PC-3 (cell line): Measurements from ENCODE around the gene ARHGEF17. TPM values are rescaled to one million over a fixed set of nuclear protein-coding genes. Genes with fewer than 3 reads are reported as not detected.

Experiments used
- ATAC-seq: fragments of 200-7000 bp; cut with Tn5 transposase; 2 replicates; pipeline ENCODE4 v1.9.1; 2020; ENCODE audit warnings: mild to moderate bottlenecking, moderate library complexity
- BruUV-seq: library from RNA; stranded (reverse); fragments of 400-500 nt; replicated peaks from 2 replicates; lab custom pipeline; 2021; lab: Mats Ljungman, UMichigan
- CTCF ChIA-PET: fragments of 300-600 bp; sonication (Branson Sonifier 250); formaldehyde crosslinking; loops from one replicate; lab custom pipeline; 2022; ENCODE audit warnings: antibody characterized with exemption; lab: Charles Lee
- POLR2A ChIA-PET: fragments of 300-600 bp; sonication (Branson Sonifier 250); formaldehyde crosslinking; loops from one replicate; lab custom pipeline; 2022; ENCODE audit warnings: antibody characterized with exemption; ENCODE audit not compliant: unreplicated experiment; lab: Charles Lee
- DNase-seq: peaks from one replicate; pipeline ENCODE4 v3.0.0-alpha.2; 2015
- H2AFZ ChIP-seq: fragments of 300-600 bp; sonication (generic); 2 replicates; pipeline ENCODE4 v1.6.0; 2016; ENCODE audit warnings: antibody characterized with exemption, low read length
- H3F3A ChIP-seq: fragments of 300-600 bp; sonication (generic); one replicate; pipeline ENCODE4 v1.6.0; 2017; ENCODE audit warnings: antibody characterized with exemption, low read length, control low read depth, mild to moderate bottlenecking; ENCODE audit not compliant: unreplicated experiment
- H3K27ac ChIP-seq: fragments of 300-600 bp; sonication (generic); 2 replicates; pipeline ENCODE4 v1.5.1; 2016; ENCODE audit warnings: mild to moderate bottlenecking, low read length
- H3K27me3 ChIP-seq: fragments of 300-600 bp; sonication (generic); 2 replicates; pipeline ENCODE4 v1.6.1; 2016; ENCODE audit warnings: low read length, mixed read lengths
- H3K36me3 ChIP-seq: fragments of 300-600 bp; sonication (generic); 2 replicates; pipeline ENCODE4 v1.6.1; 2016; ENCODE audit warnings: low read depth, mixed run types, low read length, mixed read lengths
- H3K4me1 ChIP-seq: fragments of 300-600 bp; sonication (generic); 2 replicates; pipeline ENCODE4 v1.5.1; 2016; ENCODE audit warnings: low read length; ENCODE audit not compliant: insufficient read depth
- H3K4me2 ChIP-seq: fragments of 300-600 bp; sonication (generic); 2 replicates; pipeline ENCODE4 v1.6.0; 2016; ENCODE audit warnings: low read length
- H3K4me3 ChIP-seq: fragments of 300-600 bp; sonication (generic); 2 replicates; pipeline ENCODE4 v1.5.1; 2016; ENCODE audit warnings: mild to moderate bottlenecking, low read length, mixed read lengths
- H3K79me2 ChIP-seq: fragments of 300-600 bp; sonication (generic); 2 replicates; pipeline ENCODE4 v1.6.1; 2017; ENCODE audit warnings: low read length, mixed read lengths
- H3K9ac ChIP-seq: fragments of 300-600 bp; sonication (generic); 2 replicates; pipeline ENCODE4 v1.6.0; 2016; ENCODE audit warnings: mild to moderate bottlenecking, low read length
- H3K9me2 ChIP-seq: fragments of 300-600 bp; sonication (generic); replicated peaks from 2 replicates; pipeline ENCODE4 v1.6.1; 2016; ENCODE audit warnings: mixed run types, low read length, mixed read lengths
- H3K9me3 ChIP-seq: fragments of 300-600 bp; sonication (generic); 2 replicates; pipeline ENCODE4 v1.6.1; 2016; ENCODE audit warnings: low read length, mixed read lengths
- H4K20me1 ChIP-seq: fragments of 300-600 bp; sonication (generic); 2 replicates; pipeline ENCODE4 v1.6.1; 2016; ENCODE audit warnings: low read length, mixed read lengths
- CTCF ChIP-seq: fragments of 300-600 bp; sonication (generic); conservative IDR thresholded peaks from 2 replicates; pipeline ENCODE4 v1.5.1; 2017; ENCODE audit warnings: antibody characterized with exemption, low read depth, mild to moderate bottlenecking, low read length
- EZH2 ChIP-seq: fragments of 300-600 bp; sonication (generic); IDR thresholded peaks from one replicate; pipeline ENCODE4 v1.6.1; 2017; ENCODE audit warnings: antibody characterized with exemption, mild to moderate bottlenecking, low read length; ENCODE audit not compliant: unreplicated experiment
- EZH2phosphoT487 ChIP-seq: fragments of 300-600 bp; sonication (generic); IDR thresholded peaks from 2 replicates; pipeline ENCODE4 v1.6.1; 2018; ENCODE audit warnings: mild to moderate bottlenecking, antibody characterized with exemption, low read length, borderline replicate concordance
- intact Hi-C: fragments of 100-400 bp; cut with micrococcal nuclease; formaldehyde crosslinking; loops from 2 replicates; pipeline ENCODE4 v1.9.0; 2023
- total RNA-seq: library from RNA; depleted of rRNA; stranded (reverse); fragments of >200 nt; gene quantifications from 2 replicates; pipeline ENCODE4 v1.2.3, GENCODE V29; 2014

The ARHGEF17 gene
- total RNA-seq, 1 experiment from 2014 or later = 6.2 TPM

- intact Hi-C loops = no loop called here
- no peak overlapping the region for H3K27ac ChIP-seq
Observed at GRCh38 chr11:73323464-73323863, 15.4 kb downstream of the ARHGEF17 start.

GRCh38 chr11:73324116-73324515, 16.0 kb downstream of the ARHGEF17 start:
- intact Hi-C loops = no loop called here
- Histone ChIP-seq H4K20me1 (no peaks in the 10 kb centered on the region), H3K27me3 (no peaks in the 10 kb centered on the region), H3K9me3 (no peaks in the 10 kb centered on the region), H3K4me1 (peaks cover 10% of the 10 kb centered on the region; the same call in 1 of the 2 replicates), H3K79me2 (no peaks in the 10 kb centered on the region), H3K27ac (no peak overlapping the region), H2AFZ (no peak overlapping the region), H3K9ac (no peak overlapping the region), H3K9me2 (no peaks in the 10 kb centered on the region), H3F3A (no peaks in the 10 kb centered on the region), H3K36me3 (no peaks in the 10 kb centered on the region), H3K4me2 (no peak overlapping the region), H3K4me3 (no peak overlapping the region)
- ATAC-seq = no peak
- BruUV-seq = no TSS peak
- no peak for TF ChIP-seq EZH2phosphoT487
- TF ChIP-seq EZH2 = no peak
- TF ChIP-seq CTCF = no peak
- ChIA-PET CTCF (no interaction called here), POLR2A (no interaction called here)
- no peak for DNase-seq

More at GRCh38 chr11:73323464-73323863, 15.4 kb downstream of the ARHGEF17 start:
- Histone ChIP-seq H3F3A (no peaks in the 10 kb centered on the region), H3K4me3 (no peak overlapping the region), H3K27me3 (no peaks in the 10 kb centered on the region), H2AFZ (no peak overlapping the region), H3K9me2 (no peaks in the 10 kb centered on the region), H3K9ac (no peak overlapping the region), H3K79me2 (no peaks in the 10 kb centered on the region), H4K20me1 (no peaks in the 10 kb centered on the region), H3K4me2 (no peak overlapping the region), H3K4me1 (peaks cover 10% of the 10 kb centered on the region; the same call in 1 of the 2 replicates), H3K36me3 (no peaks in the 10 kb centered on the region), H3K9me3 (no peaks in the 10 kb centered on the region)
- no TSS peak for BruUV-seq
- CTCF ChIA-PET = no interaction called here
- POLR2A ChIA-PET = no interaction called here
- DNase-seq = no peak
- TF ChIP-seq CTCF (no peak), EZH2phosphoT487 (no peak), EZH2 (no peak)
- no peak for ATAC-seq

- Histone ChIP-seq H4K20me1 (no peaks in the 10 kb centered on the region), H3K4me1 (peaks cover 10% of the 10 kb centered on the region; the same call in 1 of the 2 replicates), H3K36me3 (no peaks in the 10 kb centered on the region), H3K9ac (no peak overlapping the region), H3F3A (no peaks in the 10 kb centered on the region), H3K9me3 (no peaks in the 10 kb centered on the region), H3K79me2 (no peaks in the 10 kb centered on the region), H2AFZ (no peak overlapping the region), H3K4me2 (no peak overlapping the region), H3K27me3 (no peaks in the 10 kb centered on the region), H3K4me3 (no peak overlapping the region), H3K27ac (no peak overlapping the region), H3K9me2 (no peaks in the 10 kb centered on the region)
- ATAC-seq (no peak), DNase-seq (no peak)
- POLR2A ChIA-PET = no interaction called here
- TF ChIP-seq EZH2 (no peak), CTCF (no peak), EZH2phosphoT487 (no peak)
- CTCF ChIA-PET = no interaction called here
- BruUV-seq = no TSS peak
- intact Hi-C loops = no loop called here
Observed at GRCh38 chr11:73324665-73325035, 16.6 kb downstream of the ARHGEF17 start.
